Kidney (tissue), 14 donors: Measurements from ENCODE around the gene ITGA2. TPM values are rescaled to one million over a fixed set of nuclear protein-coding genes. Genes with fewer than 3 reads are reported as not detected.

Experiments used
- DNase-seq, 5 donors: peaks; one replicate each; pipeline ENCODE4 v3.0.0-alpha.2; 2013 to 2020
- FAIRE-seq: peaks from 2 replicates; lab custom pipeline; 2012; peaks lifted over from hg19 to GRCh38; lab: Jason Lieb, UNC
- H3K27ac ChIP-seq, 2 donors: one replicate each; pipeline ENCODE4 v1.7.0; 2013; ENCODE audit warnings: low read depth in 2 of 2, low read length in 2 of 2, inconsistent platforms in 1 of 2
- H3K27me3 ChIP-seq: one replicate; pipeline ENCODE4 v1.7.1; 2013; ENCODE audit warnings: low read length, inconsistent platforms; ENCODE audit not compliant: control insufficient read depth, insufficient read depth
- H3K36me3 ChIP-seq, 3 donors: one replicate each; pipeline versions ENCODE4 v1.7.0 to v1.7.1; 2013; ENCODE audit warnings: low read length in 3 of 3, control low read depth in 1 of 3, inconsistent platforms in 1 of 3; ENCODE audit not compliant: insufficient read depth in 3 of 3, control insufficient read depth in 2 of 3
- H3K4me1 ChIP-seq, 3 donors: one replicate each; pipeline versions ENCODE4 v1.7.0 to v1.7.1; 2013; ENCODE audit warnings: low read length in 3 of 3, inconsistent platforms in 1 of 3, low read depth in 1 of 3; ENCODE audit not compliant: control insufficient read depth in 2 of 3, insufficient read depth in 2 of 3
- H3K4me3 ChIP-seq, 3 donors: one replicate each; pipeline versions ENCODE4 v1.7.0 to v1.8.1; 2013; ENCODE audit warnings: low read length in 3 of 3, control low read depth in 1 of 3, inconsistent platforms in 1 of 3
- H3K9ac ChIP-seq, 3 donors: one replicate each; pipeline versions ENCODE4 v1.7.0 to v1.7.1; 2013; ENCODE audit warnings: low read length in 3 of 3, control low read depth in 1 of 3, inconsistent platforms in 1 of 3
- H3K9me3 ChIP-seq, 3 donors: one replicate each; pipeline versions ENCODE4 v1.7.0 to v1.7.1; 2013; ENCODE audit warnings: low read length in 3 of 3, control low read depth in 1 of 3, inconsistent platforms in 1 of 3; ENCODE audit not compliant: control insufficient read depth in 2 of 3, insufficient read depth in 1 of 3
- CTCF ChIP-seq: IDR thresholded peaks from 3 replicates; pipeline ENCODE4 v1.5.1; 2012; ENCODE audit warnings: mild to moderate bottlenecking, moderate library complexity, borderline replicate concordance; ENCODE audit not compliant: insufficient read depth; ENCODE audit errors: extremely low read depth
- intact Hi-C: fragments of 100-400 bp; cut with DNase I; formaldehyde crosslinking; loops from one replicate; pipeline ENCODE4 v1.11.1; 2022
- polyA plus RNA-seq: library from polyadenylated mRNA; stranded (reverse); fragments of 350-450 nt; fragmentation: Illumina TruSeq; extraction: RNeasy Lipid Tissue Mini Kit (QIAGEN cat#74804); gene quantifications from one replicate; pipeline ENCODE4 v1.2.3, GENCODE V29; 2014; ENCODE audit warnings: low read depth, low replicate concordance; ENCODE audit not compliant: insufficient read depth
- total RNA-seq: library from RNA; stranded (reverse); fragmentation: NEBNext Ultra II Directional; extraction: Animal tissue kit (Norgen Biotek cat#: 25700); gene quantifications from one replicate; pipeline ENCODE4 v1.2.1, GENCODE V29; 2021
- donor health status: control.
- donor health status: control.
- donor health status: control.
- donor health status: control.
- donor health status: control.
- donor health status: DM: yes; HTN: yes; CAD: no.
- donor health status: Normal renal cell carcinoma (clear cell type).

ITGA2 gene
- total and polyA plus RNA-seq, 2 donors from 2014 or later = 4.9 to 44.5 TPM

- Histone ChIP-seq H3K9me3 (no peaks in the 10 kb centered on the region), H3K4me3 (no peak overlapping the region), H3K9ac (no peak overlapping the region), H3K27ac (no peak overlapping the region), H3K36me3 (no peaks in the 10 kb centered on the region), H3K4me1 (peaks cover 0 to 12% (median 3%) of the 10 kb centered on the region in 3 donors), H3K27me3 (no peaks in the 10 kb centered on the region)
- TF ChIP-seq CTCF = no peak
- no peak for FAIRE-seq
- intact Hi-C loops = loop anchor here (10.0 kb wide), 1 partner anchor 139 kb away; no protein-coding TSS in a partner anchor
- peak in 1 of 5 donors; percentile 53 for DNase-seq
These were observed 33.1 kb upstream of the ITGA2 start for GRCh38 chr5:52956014-52956413.

- intact Hi-C loops = loop anchor here (10.0 kb wide), 1 partner anchor 138 kb away; no protein-coding TSS in a partner anchor
These were observed 32.0 kb upstream of the ITGA2 start for GRCh38 chr5:52956915-52957747.

GRCh38 chr5:52961274-52961681, 27.9 kb upstream of the ITGA2 start:
- no peaks in the 10 kb centered on the region for H3K27me3 ChIP-seq
- no peaks in the 10 kb centered on the region for H3K36me3 ChIP-seq
- H3K4me3 ChIP-seq = no peak overlapping the region
- DNase-seq (no peak), FAIRE-seq (no peak)
- H3K9ac ChIP-seq = no peak overlapping the region
- H3K27ac ChIP-seq = peak overlapping the region in 1 of 2 donors; percentile 7
- peaks cover 0 to 8% (median 3%) of the 10 kb centered on the region in 3 donors for H3K4me1 ChIP-seq
- no peak for TF ChIP-seq CTCF
- no peaks in the 10 kb centered on the region for H3K9me3 ChIP-seq
- intact Hi-C loops = no loop called here

More at GRCh38 chr5:52956915-52957747, 32.0 kb upstream of the ITGA2 start:
- Histone ChIP-seq H3K27me3 (no peaks in the 10 kb centered on the region), H3K4me1 (peaks cover 0 to 12% (median 5%) of the 10 kb centered on the region in 3 donors), H3K9ac (no peak overlapping the region), H3K36me3 (no peaks in the 10 kb centered on the region), H3K9me3 (no peaks in the 10 kb centered on the region), H3K27ac (peak overlapping the region in 1 of 2 donors; percentile 36), H3K4me3 (no peak overlapping the region)
- DNase-seq = peak in 2 of 5 donors; percentile 58
- FAIRE-seq = peak; percentile 93
- no peak for TF ChIP-seq CTCF
